IPS-18a (cell line): ENCODE data around the gene ZFP64.
"Not testable (repeated sequence)": the region's sequence is repeated elsewhere in the genome, so short reads cannot be mapped to it uniquely, and the experiment has no call there.

Source experiments
- H3K27ac ChIP-seq: one replicate; pipeline ENCODE4 v1.5.1; 2013; ENCODE audit warnings: low read length
- H3K27me3 ChIP-seq: one replicate; pipeline ENCODE4 v1.6.1; 2013; ENCODE audit warnings: mild to moderate bottlenecking, low read length; ENCODE audit not compliant: control insufficient read depth, insufficient read depth
- H3K36me3 ChIP-seq: one replicate; pipeline ENCODE4 v1.6.1; 2013; ENCODE audit warnings: low read depth, low read length; ENCODE audit not compliant: control insufficient read depth
- H3K4me1 ChIP-seq: one replicate; pipeline ENCODE4 v1.6.1; 2013; ENCODE audit warnings: low read depth, low read length; ENCODE audit not compliant: control insufficient read depth
- H3K4me3 ChIP-seq: one replicate; pipeline ENCODE4 v1.5.1; 2013; ENCODE audit warnings: low read length
- H3K9ac ChIP-seq: one replicate; pipeline ENCODE4 v1.6.1; 2013; ENCODE audit warnings: mild to moderate bottlenecking, low read length, moderate library complexity
- H3K9me3 ChIP-seq: one replicate; pipeline ENCODE4 v1.6.1; 2013; ENCODE audit warnings: low read depth, low read length; ENCODE audit not compliant: control insufficient read depth

ZFP64 gene

GRCh38 chr20:52152416-52152815 lies 39.2 kb downstream of the ZFP64 start:
- H3K4me3 ChIP-seq: no peak overlapping the region
- no peak overlapping the region for H3K27ac ChIP-seq
- no peak overlapping the region for H3K9ac ChIP-seq
- no peaks in the 10 kb centered on the region for H3K27me3 ChIP-seq
- H3K9me3 ChIP-seq: no peaks in the 10 kb centered on the region
- H3K4me1 ChIP-seq: no peaks in the 10 kb centered on the region
- peaks cover 7% of the 10 kb centered on the region for H3K36me3 ChIP-seq

- H3K4me3 ChIP-seq: no peak overlapping the region
- H3K9me3 ChIP-seq: no peaks in the 10 kb centered on the region
- H3K4me1 ChIP-seq: no peaks in the 10 kb centered on the region
- H3K27me3 ChIP-seq: no peaks in the 10 kb centered on the region
- H3K9ac ChIP-seq: no peak overlapping the region
- peaks cover 7% of the 10 kb centered on the region for H3K36me3 ChIP-seq
- no peak overlapping the region for H3K27ac ChIP-seq
Measured at GRCh38 chr20:52150440-52151258, 40.9 kb downstream of the ZFP64 start.

GRCh38 chr20:52145587-52145986 lies 46.0 kb downstream of the ZFP64 start:
- Histone ChIP-seq H3K27ac (no peak overlapping the region), H3K4me1 (no peaks in the 10 kb centered on the region), H3K9me3 (no peaks in the 10 kb centered on the region), H3K9ac (no peak overlapping the region), H3K27me3 (no peaks in the 10 kb centered on the region), H3K4me3 (no peak overlapping the region), H3K36me3 (no peaks in the 10 kb centered on the region)

- no peaks in the 10 kb centered on the region for H3K36me3 ChIP-seq
Measured at GRCh38 chr20:52143277-52143676, 48.3 kb downstream of the ZFP64 start.

GRCh38 chr20:52142757-52143156 lies 48.8 kb downstream of the ZFP64 start:
- Histone ChIP-seq H3K36me3 (no peaks in the 10 kb centered on the region), H3K27ac (no peak overlapping the region), H3K9me3 (no peaks in the 10 kb centered on the region), H3K4me3 (no peak overlapping the region), H3K27me3 (no peaks in the 10 kb centered on the region), H3K9ac (no peak overlapping the region), H3K4me1 (no peaks in the 10 kb centered on the region)

More at GRCh38 chr20:52143277-52143676, 48.3 kb downstream of the ZFP64 start:
- Histone ChIP-seq H3K27ac (no peak overlapping the region), H3K27me3 (no peaks in the 10 kb centered on the region), H3K9ac (no peak overlapping the region), H3K4me3 (no peak overlapping the region), H3K4me1 (no peaks in the 10 kb centered on the region), H3K9me3 (no peaks in the 10 kb centered on the region)

- Histone ChIP-seq H3K27ac (no peak overlapping the region), H3K9me3 (no peaks in the 10 kb centered on the region), H3K9ac (no peak overlapping the region)
Measured at GRCh38 chr20:52139986-52140385, 51.6 kb downstream of the ZFP64 start.

GRCh38 chr20:52137850-52138249 lies 53.7 kb downstream of the ZFP64 start:
- Histone ChIP-seq H3K4me1 (no peaks in the 10 kb centered on the region), H3K9ac (no peak overlapping the region), H3K9me3 (no peaks in the 10 kb centered on the region), H3K4me3 (no peak overlapping the region), H3K36me3 (no peaks in the 10 kb centered on the region), H3K27ac (no peak overlapping the region), H3K27me3 (no peaks in the 10 kb centered on the region)

More at GRCh38 chr20:52139986-52140385, 51.6 kb downstream of the ZFP64 start:
- H3K27me3 ChIP-seq: no peaks in the 10 kb centered on the region
- H3K4me3 ChIP-seq: no peak overlapping the region
- H3K4me1 ChIP-seq: no peaks in the 10 kb centered on the region
- no peaks in the 10 kb centered on the region for H3K36me3 ChIP-seq

GRCh38 chr20:52133714-52134113 lies 57.9 kb downstream of the ZFP64 start:
- not testable (repeated sequence) for H3K27me3 ChIP-seq, H3K4me1 ChIP-seq, H3K27ac ChIP-seq, H3K36me3 ChIP-seq, H3K9ac ChIP-seq, H3K4me3 ChIP-seq, H3K9me3 ChIP-seq

GRCh38 chr20:52132337-52132736 lies 59.2 kb downstream of the ZFP64 start:
- Histone ChIP-seq H3K36me3 (no peaks in the 10 kb centered on the region), H3K9ac (no peak overlapping the region), H3K9me3 (no peaks in the 10 kb centered on the region), H3K27me3 (no peaks in the 10 kb centered on the region), H3K4me3 (no peak overlapping the region), H3K4me1 (no peaks in the 10 kb centered on the region), H3K27ac (no peak overlapping the region)

- H3K27me3 ChIP-seq: no peaks in the 10 kb centered on the region
- H3K9ac ChIP-seq: no peak overlapping the region
- H3K4me1 ChIP-seq: no peaks in the 10 kb centered on the region
- no peaks in the 10 kb centered on the region for H3K9me3 ChIP-seq
- H3K4me3 ChIP-seq: no peak overlapping the region
- no peaks in the 10 kb centered on the region for H3K36me3 ChIP-seq
- no peak overlapping the region for H3K27ac ChIP-seq
Measured at GRCh38 chr20:52131048-52131643, 60.4 kb downstream of the ZFP64 start.

GRCh38 chr20:52130406-52130805 lies 61.2 kb downstream of the ZFP64 start:
- Histone ChIP-seq H3K9me3 (no peaks in the 10 kb centered on the region), H3K4me3 (no peak overlapping the region), H3K27ac (no peak overlapping the region), H3K4me1 (no peaks in the 10 kb centered on the region), H3K27me3 (no peaks in the 10 kb centered on the region), H3K36me3 (no peaks in the 10 kb centered on the region), H3K9ac (no peak overlapping the region)

GRCh38 chr20:52129611-52130010 lies 62.0 kb downstream of the ZFP64 start:
- Histone ChIP-seq H3K9me3 (no peaks in the 10 kb centered on the region), H3K36me3 (no peaks in the 10 kb centered on the region), H3K27ac (no peak overlapping the region)

More at GRCh38 chr20:52129611-52130010, 62.0 kb downstream of the ZFP64 start:
- H3K27me3 ChIP-seq: no peaks in the 10 kb centered on the region
- H3K4me1 ChIP-seq: no peaks in the 10 kb centered on the region
- H3K4me3 ChIP-seq: no peak overlapping the region
- H3K9ac ChIP-seq: no peak overlapping the region
